ENCODE data around the gene ZNF200.

Gene ZNF200

GRCh38 chr16:3266873-3267537 is 32.0 kb upstream of the ZNF200 start:
- TF ChIP-seq CTCF (IDR thresholded peaks at IDR 0.05; ENCODE audit: low read depth, low read length), result peak; percentile 75
- H3K9me3 ChIP-seq (ENCODE audit: severe bottlenecking), result peaks cover 3% of the 10 kb centered on the region
- peak; percentile 47 for DNase-seq
- H3K27ac ChIP-seq, result no peak overlapping the region; the same call in 1 of the 2 replicates
- H3K4me3 ChIP-seq (ENCODE audit: low read depth, low read length), result no peak overlapping the region
- H3K36me3 ChIP-seq, result no peaks in the 10 kb centered on the region
- H3K27me3 ChIP-seq (ENCODE audit: insufficient read depth, low read depth, severe bottlenecking), result no peaks in the 10 kb centered on the region

- peak; percentile 51 for TF ChIP-seq CTCF (IDR thresholded peaks at IDR 0.05; ENCODE audit: low read depth, low read length)
- H3K27me3 ChIP-seq (ENCODE audit: insufficient read depth, low read depth, severe bottlenecking), result no peaks in the 10 kb centered on the region
- H3K9me3 ChIP-seq (ENCODE audit: severe bottlenecking), result no peaks in the 10 kb centered on the region
- H3K4me3 ChIP-seq (ENCODE audit: low read depth, low read length), result peak overlapping the region; percentile 72
- peak; percentile 99 for DNase-seq
- H3K27ac ChIP-seq, result peak overlapping the region; percentile 95
- no peaks in the 10 kb centered on the region for H3K36me3 ChIP-seq
These were observed 29.4 kb upstream of the ZNF200 start for GRCh38 chr16:3264137-3265036.

- no peak for TF ChIP-seq CTCF (IDR thresholded peaks at IDR 0.05; ENCODE audit: low read depth, low read length)
- H3K27me3 ChIP-seq (ENCODE audit: insufficient read depth, low read depth, severe bottlenecking), result no peaks in the 10 kb centered on the region
- no peak for DNase-seq
- no peaks in the 10 kb centered on the region for H3K36me3 ChIP-seq
- no peak overlapping the region for H3K4me3 ChIP-seq (ENCODE audit: low read depth, low read length)
- no peak overlapping the region for H3K27ac ChIP-seq
- H3K9me3 ChIP-seq (ENCODE audit: severe bottlenecking), result no peaks in the 10 kb centered on the region
These were observed 27.6 kb upstream of the ZNF200 start for GRCh38 chr16:3262517-3262916.

GRCh38 chr16:3259836-3260235 is 24.9 kb upstream of the ZNF200 start:
- no peak overlapping the region for H3K27ac ChIP-seq
- no peak overlapping the region for H3K4me3 ChIP-seq (ENCODE audit: low read depth, low read length)
- no peaks in the 10 kb centered on the region for H3K36me3 ChIP-seq
- no peak for DNase-seq
- H3K9me3 ChIP-seq (ENCODE audit: severe bottlenecking), result no peaks in the 10 kb centered on the region
- H3K27me3 ChIP-seq (ENCODE audit: insufficient read depth, low read depth, severe bottlenecking), result no peaks in the 10 kb centered on the region
- no peak for TF ChIP-seq CTCF (IDR thresholded peaks at IDR 0.05; ENCODE audit: low read depth, low read length)

GRCh38 chr16:3256866-3257465 is 22.0 kb upstream of the ZNF200 start:
- Histone ChIP-seq H3K27ac (peak overlapping the region; percentile 42), H3K27me3 (ENCODE audit: insufficient read depth, low read depth, severe bottlenecking) (no peaks in the 10 kb centered on the region), H3K9me3 (ENCODE audit: severe bottlenecking) (no peaks in the 10 kb centered on the region), H3K36me3 (no peaks in the 10 kb centered on the region), H3K4me3 (ENCODE audit: low read depth, low read length) (no peak overlapping the region)
- no peak for DNase-seq
- no peak for TF ChIP-seq CTCF (IDR thresholded peaks at IDR 0.05; ENCODE audit: low read depth, low read length)
